Esophagus muscularis mucosa (tissue), 4 donors: ENCODE measurements around the gene MKS1.

Source experiments
- EP300 ChIP-seq: sonication (generic); formaldehyde crosslinking; IDR thresholded peaks from one replicate; pipeline ENCODE4 v1.6.1; 2017; ENCODE audit warnings: antibody characterized with exemption
- POLR2A ChIP-seq: fragments of 450-650 bp; IDR thresholded peaks from one replicate; pipeline ENCODE4 v1.6.1; 2017; ENCODE audit warnings: antibody characterized with exemption, moderate library complexity, mild to moderate bottlenecking, low read depth
- POLR2AphosphoS5 ChIP-seq, 2 donors: sonication (generic); formaldehyde crosslinking; IDR thresholded peaks; one replicate each; pipeline ENCODE4 v1.6.1; 2017; ENCODE audit warnings: antibody characterized with exemption in 2 of 2
- TF ChIP-seq, protein P1 (sequence below), 3 experiments: fragments of 200-600 bp in 2 of 3; fragments of 450-650 bp in 1 of 3; sonication (generic) in 2 of 3; IDR thresholded peaks; one replicate each; pipeline ENCODE4 v1.5.1; 2017 to 2019; ENCODE audit warnings: antibody characterized with exemption in 3 of 3, mild to moderate bottlenecking in 2 of 3, moderate library complexity in 1 of 3

DNA sequence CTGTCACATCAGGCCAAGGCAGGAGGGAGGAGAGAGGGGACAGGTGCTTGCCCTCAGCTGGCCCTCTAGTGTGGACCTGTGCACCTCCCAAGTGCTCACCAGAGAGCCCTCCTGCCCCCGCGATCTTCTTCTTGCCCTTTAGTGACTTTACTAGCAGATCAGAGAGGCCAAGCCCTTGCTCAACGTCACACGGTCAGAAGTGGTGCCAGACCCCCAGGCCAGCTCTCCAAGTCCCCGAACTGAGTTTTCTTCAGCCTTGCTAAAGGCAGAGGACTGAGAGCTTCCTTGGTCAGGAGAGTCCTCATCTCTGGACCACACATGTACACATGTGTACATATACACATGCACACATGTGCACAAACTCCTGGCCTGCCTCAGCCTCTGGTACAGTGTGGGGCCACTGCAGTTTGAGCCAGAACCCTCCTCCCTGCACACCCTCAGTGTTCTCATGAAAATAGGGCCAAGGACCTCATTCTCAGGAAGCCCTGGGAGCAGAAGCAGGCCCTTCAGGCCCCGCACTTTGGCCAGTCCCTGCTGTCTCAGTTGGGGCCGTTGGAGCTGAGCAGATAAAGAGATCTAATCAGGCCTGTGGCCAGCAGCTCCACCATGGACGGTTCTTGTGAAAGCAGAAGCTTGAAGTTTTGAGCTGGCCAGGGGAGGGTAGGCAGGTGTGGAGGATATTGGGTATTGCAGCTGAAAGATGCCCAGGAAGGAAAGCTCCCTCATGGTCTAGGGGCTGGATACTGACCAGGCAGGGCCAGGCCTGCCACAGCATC is 33.9 kb downstream of the MKS1 start:
- TF ChIP-seq, protein P1, sequence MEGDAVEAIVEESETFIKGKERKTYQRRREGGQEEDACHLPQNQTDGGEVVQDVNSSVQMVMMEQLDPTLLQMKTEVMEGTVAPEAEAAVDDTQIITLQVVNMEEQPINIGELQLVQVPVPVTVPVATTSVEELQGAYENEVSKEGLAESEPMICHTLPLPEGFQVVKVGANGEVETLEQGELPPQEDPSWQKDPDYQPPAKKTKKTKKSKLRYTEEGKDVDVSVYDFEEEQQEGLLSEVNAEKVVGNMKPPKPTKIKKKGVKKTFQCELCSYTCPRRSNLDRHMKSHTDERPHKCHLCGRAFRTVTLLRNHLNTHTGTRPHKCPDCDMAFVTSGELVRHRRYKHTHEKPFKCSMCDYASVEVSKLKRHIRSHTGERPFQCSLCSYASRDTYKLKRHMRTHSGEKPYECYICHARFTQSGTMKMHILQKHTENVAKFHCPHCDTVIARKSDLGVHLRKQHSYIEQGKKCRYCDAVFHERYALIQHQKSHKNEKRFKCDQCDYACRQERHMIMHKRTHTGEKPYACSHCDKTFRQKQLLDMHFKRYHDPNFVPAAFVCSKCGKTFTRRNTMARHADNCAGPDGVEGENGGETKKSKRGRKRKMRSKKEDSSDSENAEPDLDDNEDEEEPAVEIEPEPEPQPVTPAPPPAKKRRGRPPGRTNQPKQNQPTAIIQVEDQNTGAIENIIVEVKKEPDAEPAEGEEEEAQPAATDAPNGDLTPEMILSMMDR (IDR thresholded peaks at IDR 0.05): no peak
- TF ChIP-seq POLR2AphosphoS5 (IDR thresholded peaks at IDR 0.05) (no peak), POLR2A (no peak), EP300 (no peak)
